NB4 (cell line): ENCODE data around the gene CELA3A.

ENCODE experiments used
- MYC ChIP-seq: IDR thresholded peaks from 2 replicates; pipeline ENCODE4 v1.6.1; 2011; ENCODE audit warnings: low read depth, low read length
- POLR2A ChIP-seq: IDR thresholded peaks from 2 replicates; pipeline ENCODE4 v1.6.1; 2011; ENCODE audit warnings: mild to moderate bottlenecking; ENCODE audit not compliant: insufficient read length; ENCODE audit errors: extremely low read depth
- TF ChIP-seq, protein P1 (sequence below): IDR thresholded peaks from one replicate; pipeline ENCODE4 v1.5.1; 2012; ENCODE audit warnings: low read depth, low read length
- TF ChIP-seq, protein P2 (sequence below): IDR thresholded peaks from 2 replicates; pipeline ENCODE4 v1.6.1; 2011; ENCODE audit warnings: low read depth, low read length

DNA sequence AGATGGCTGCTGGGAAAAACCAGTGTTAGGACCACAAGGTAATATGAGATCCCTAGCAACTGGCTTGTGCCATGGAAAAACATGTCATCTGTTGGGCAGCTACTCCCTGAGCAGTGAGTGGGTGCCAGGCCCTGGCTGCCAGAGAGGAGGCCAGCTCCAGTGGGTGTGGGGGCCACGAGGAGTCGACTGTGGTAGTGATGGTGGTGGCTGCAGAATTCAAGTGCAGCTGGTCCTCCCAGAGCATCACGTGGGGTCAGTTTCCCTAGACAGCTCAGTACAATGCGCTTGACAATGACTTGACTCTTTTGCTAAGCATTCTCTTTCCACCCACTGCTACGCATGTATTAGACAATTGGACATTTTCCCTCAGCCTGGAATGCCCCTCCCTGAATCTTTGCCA, 36.6 kb downstream of the CELA3A start:
- TF ChIP-seq, protein P1, sequence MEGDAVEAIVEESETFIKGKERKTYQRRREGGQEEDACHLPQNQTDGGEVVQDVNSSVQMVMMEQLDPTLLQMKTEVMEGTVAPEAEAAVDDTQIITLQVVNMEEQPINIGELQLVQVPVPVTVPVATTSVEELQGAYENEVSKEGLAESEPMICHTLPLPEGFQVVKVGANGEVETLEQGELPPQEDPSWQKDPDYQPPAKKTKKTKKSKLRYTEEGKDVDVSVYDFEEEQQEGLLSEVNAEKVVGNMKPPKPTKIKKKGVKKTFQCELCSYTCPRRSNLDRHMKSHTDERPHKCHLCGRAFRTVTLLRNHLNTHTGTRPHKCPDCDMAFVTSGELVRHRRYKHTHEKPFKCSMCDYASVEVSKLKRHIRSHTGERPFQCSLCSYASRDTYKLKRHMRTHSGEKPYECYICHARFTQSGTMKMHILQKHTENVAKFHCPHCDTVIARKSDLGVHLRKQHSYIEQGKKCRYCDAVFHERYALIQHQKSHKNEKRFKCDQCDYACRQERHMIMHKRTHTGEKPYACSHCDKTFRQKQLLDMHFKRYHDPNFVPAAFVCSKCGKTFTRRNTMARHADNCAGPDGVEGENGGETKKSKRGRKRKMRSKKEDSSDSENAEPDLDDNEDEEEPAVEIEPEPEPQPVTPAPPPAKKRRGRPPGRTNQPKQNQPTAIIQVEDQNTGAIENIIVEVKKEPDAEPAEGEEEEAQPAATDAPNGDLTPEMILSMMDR, result no peak
- TF ChIP-seq, protein P2, sequence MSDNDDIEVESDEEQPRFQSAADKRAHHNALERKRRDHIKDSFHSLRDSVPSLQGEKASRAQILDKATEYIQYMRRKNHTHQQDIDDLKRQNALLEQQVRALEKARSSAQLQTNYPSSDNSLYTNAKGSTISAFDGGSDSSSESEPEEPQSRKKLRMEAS, result no peak
- no peak for TF ChIP-seq POLR2A
- TF ChIP-seq MYC, result no peak
